ENCODE results near the gene TMEM92.

- TF ChIP-seq CTCF (optimal IDR thresholded peaks at IDR 0.05 in 1 of 3, IDR thresholded peaks at IDR 0.05 in 1 of 3, conservative IDR thresholded peaks at IDR 0.05 in 1 of 3; ENCODE audit: extremely low read depth in 1 of 3, insufficient read depth in 2 of 3, low read length in 3 of 3) (no peak), EZH2 (IDR thresholded peaks at IDR 0.05; ENCODE audit: low read length) (no peak)
Measured at GRCh38 chr17:50289991-50290702, 15.9 kb downstream of the TMEM92 start.

All from keratinocyte (primary cell).